Measurements from ENCODE around the gene PCDH9. TPM values are rescaled to one million over a fixed set of nuclear protein-coding genes. Genes with fewer than 3 reads are reported as not detected.

The PCDH9 gene
- total RNA-seq, 2 donors from 2014 or later: 0.95 to 1.8 TPM

GRCh38 chr13:67277581-67277980, 47.4 kb upstream of the PCDH9 start:
- H3K27ac Mint-ChIP-seq: no peak overlapping the region
- Histone ChIP-seq H3K9ac (ENCODE audit: extremely low read depth, low read length, poor library complexity, severe bottlenecking) (no peak overlapping the region), H3K4me3 (ENCODE audit: low read length) (no peak overlapping the region), H3K27me3 (ENCODE audit: control insufficient read depth, insufficient read depth, low read length, poor library complexity, severe bottlenecking) (no peaks in the 10 kb centered on the region), H3K36me3 (ENCODE audit: control insufficient read depth, insufficient read depth, low read length) (no peaks in the 10 kb centered on the region), H3K9me3 (ENCODE audit: control insufficient read depth, low read length) (no peaks in the 10 kb centered on the region), H3K4me1 (ENCODE audit: control insufficient read depth, insufficient read depth, low read length) (no peaks in the 10 kb centered on the region), H3K27ac (ENCODE audit: low read depth, low read length) (no peak overlapping the region)
- H3K4me3 Mint-ChIP-seq: no peak overlapping the region
- H3K9me3 Mint-ChIP-seq: no peaks in the 10 kb centered on the region
- WGBS, 2 experiments (ENCODE audit: insufficient coverage in 1 of 2, insufficient read length in 1 of 2): 78 to 86% methylated on average over 1 of the region's 1 CpG
- TF ChIP-seq CTCF (conservative IDR thresholded peaks at IDR 0.05): no peak
- no peak for DNase-seq
- H3K4me1 Mint-ChIP-seq: peaks cover 2% of the 10 kb centered on the region
- H3K36me3 Mint-ChIP-seq (ENCODE audit: low read depth): no peaks in the 10 kb centered on the region
- no peaks in the 10 kb centered on the region for H3K27me3 Mint-ChIP-seq (ENCODE audit: insufficient read depth)

- Mint-ChIP-seq H3K4me3 (no peak overlapping the region), H3K9me3 (no peaks in the 10 kb centered on the region), H3K4me1 (peaks cover 2% of the 10 kb centered on the region), H3K27ac (no peak overlapping the region), H3K27me3 (ENCODE audit: insufficient read depth) (no peaks in the 10 kb centered on the region), H3K36me3 (ENCODE audit: low read depth) (no peaks in the 10 kb centered on the region)
- no peaks in the 10 kb centered on the region for H3K27me3 ChIP-seq (ENCODE audit: control insufficient read depth, insufficient read depth, low read length, poor library complexity, severe bottlenecking)
- no peaks in the 10 kb centered on the region for H3K9me3 ChIP-seq (ENCODE audit: control insufficient read depth, low read length)
- H3K36me3 ChIP-seq (ENCODE audit: control insufficient read depth, insufficient read depth, low read length): no peaks in the 10 kb centered on the region
- no peak overlapping the region for H3K27ac ChIP-seq (ENCODE audit: low read depth, low read length)
- no peak overlapping the region for H3K4me3 ChIP-seq (ENCODE audit: low read length)
- no peaks in the 10 kb centered on the region for H3K4me1 ChIP-seq (ENCODE audit: control insufficient read depth, insufficient read depth, low read length)
- no peak overlapping the region for H3K9ac ChIP-seq (ENCODE audit: extremely low read depth, low read length, poor library complexity, severe bottlenecking)
- 84% methylated on average over 6 of the region's 6 CpGs; no CpG with 5 or more reads in 1 of the 2 experiments for WGBS, 2 experiments (ENCODE audit: insufficient coverage in 1 of 2, insufficient read length in 1 of 2)
- DNase-seq: no peak
- TF ChIP-seq CTCF (conservative IDR thresholded peaks at IDR 0.05): no peak
Observed at GRCh38 chr13:67275351-67275960, 45.3 kb upstream of the PCDH9 start.

- peaks cover 2% of the 10 kb centered on the region for H3K4me1 Mint-ChIP-seq
- no CpG with 5 or more reads among the region's 1 CpG for WGBS, 2 experiments (ENCODE audit: insufficient coverage in 1 of 2, insufficient read length in 1 of 2)
Observed at GRCh38 chr13:67273001-67273400, 42.9 kb upstream of the PCDH9 start.

More at GRCh38 chr13:67273001-67273400, 42.9 kb upstream of the PCDH9 start:
- TF ChIP-seq CTCF (conservative IDR thresholded peaks at IDR 0.05): no peak
- Mint-ChIP-seq H3K36me3 (ENCODE audit: low read depth) (no peaks in the 10 kb centered on the region), H3K27me3 (ENCODE audit: insufficient read depth) (no peaks in the 10 kb centered on the region), H3K9me3 (no peaks in the 10 kb centered on the region), H3K27ac (no peak overlapping the region), H3K4me3 (no peak overlapping the region)
- Histone ChIP-seq H3K4me1 (ENCODE audit: control insufficient read depth, insufficient read depth, low read length) (no peaks in the 10 kb centered on the region), H3K9me3 (ENCODE audit: control insufficient read depth, low read length) (no peaks in the 10 kb centered on the region), H3K27ac (ENCODE audit: low read depth, low read length) (no peak overlapping the region), H3K4me3 (ENCODE audit: low read length) (no peak overlapping the region), H3K9ac (ENCODE audit: extremely low read depth, low read length, poor library complexity, severe bottlenecking) (no peak overlapping the region), H3K27me3 (ENCODE audit: control insufficient read depth, insufficient read depth, low read length, poor library complexity, severe bottlenecking) (no peaks in the 10 kb centered on the region), H3K36me3 (ENCODE audit: control insufficient read depth, insufficient read depth, low read length) (no peaks in the 10 kb centered on the region)
- DNase-seq: no peak
